ENCODE measurements around the gene TFAP2A.

The TFAP2A gene

GRCh38 chr6:10382322-10382721 is 32.6 kb downstream of the TFAP2A start:
- no peak for DNase-seq

GRCh38 chr6:10381830-10382208 is 33.1 kb downstream of the TFAP2A start:
- no peak for DNase-seq

- DNase-seq, result no peak
Observed at GRCh38 chr6:10381133-10381829, 33.6 kb downstream of the TFAP2A start.

GRCh38 chr6:10375391-10375969 is 39.4 kb downstream of the TFAP2A start:
- DNase-seq, result no peak

GRCh38 chr6:10373642-10374359 is 41.1 kb downstream of the TFAP2A start:
- DNase-seq, result no peak

GRCh38 chr6:10369896-10370295 is 45.0 kb downstream of the TFAP2A start:
- DNase-seq, result no peak

GRCh38 chr6:10368861-10369260 is 46.0 kb downstream of the TFAP2A start:
- no peak for DNase-seq

GRCh38 chr6:10363911-10364310 is 51.0 kb downstream of the TFAP2A start:
- DNase-seq, result no peak

GRCh38 chr6:10362300-10362699 is 52.6 kb downstream of the TFAP2A start:
- no peak for DNase-seq

- no peak for DNase-seq
Observed at GRCh38 chr6:10361428-10361827, 53.4 kb downstream of the TFAP2A start.

- no peak for DNase-seq
Observed at GRCh38 chr6:10359581-10359980, 55.3 kb downstream of the TFAP2A start.

GRCh38 chr6:10355115-10355702 is 59.7 kb downstream of the TFAP2A start:
- no peak for DNase-seq

- no peak for DNase-seq
Observed at GRCh38 chr6:10351791-10352190, 63.1 kb downstream of the TFAP2A start.

GRCh38 chr6:10350720-10351119 is 64.2 kb downstream of the TFAP2A start:
- no peak for DNase-seq

- DNase-seq, result no peak
Observed at GRCh38 chr6:10347561-10348327, 67.1 kb downstream of the TFAP2A start.
